AML-193 (cell line): Measurements from ENCODE around the gene SNAPIN.

Experiments
- DNase-seq, 2 experiments: peaks; one replicate each; lab custom pipeline; 2025; lab: John Stamatoyannopoulos, UW

The SNAPIN gene

GRCh38 chr1:153658400-153659174 lies at the start of gene SNAPIN:
Gene SNAPIN, plus strand, starts transcription at chr1:153658703. Its CDS starts 41 bp downstream, at chr1:153658744.
- peak; percentile 78 to 85 for DNase-seq

GRCh38 chr1:153608742-153609584 lies 49.5 kb upstream of the SNAPIN start:
- DNase-seq, result no peak

GRCh38 chr1:153609585-153609907 lies 49.0 kb upstream of the SNAPIN start:
- DNase-seq, result no peak

- no peak for DNase-seq
Observed at GRCh38 chr1:153610334-153610733, 48.2 kb upstream of the SNAPIN start.

- no peak for DNase-seq
Observed at GRCh38 chr1:153610811-153611301, 47.6 kb upstream of the SNAPIN start.

GRCh38 chr1:153611356-153611755 lies 47.1 kb upstream of the SNAPIN start:
- no peak for DNase-seq

GRCh38 chr1:153612111-153612754 lies 46.3 kb upstream of the SNAPIN start:
- DNase-seq, result no peak

GRCh38 chr1:153612755-153613331 lies 45.7 kb upstream of the SNAPIN start, which contains the start of gene S100A16:
Gene S100A16, minus strand, starts transcription at chr1:153613137. Its CDS starts 4,986 bp downstream, at chr1:153608151.
- no peak for DNase-seq

GRCh38 chr1:153613406-153613805 lies 45.1 kb upstream of the SNAPIN start:
- no peak for DNase-seq

GRCh38 chr1:153614189-153614900 lies 44.2 kb upstream of the SNAPIN start:
- DNase-seq, result no peak

GRCh38 chr1:153614906-153615305 lies 43.6 kb upstream of the SNAPIN start:
- no peak for DNase-seq

- DNase-seq, result no peak
Observed at GRCh38 chr1:153615406-153615805, 43.1 kb upstream of the SNAPIN start.

GRCh38 chr1:153616144-153616916 lies 42.2 kb upstream of the SNAPIN start, which contains the start of gene S100A14:
Gene S100A14, minus strand, starts transcription at chr1:153616325. Its CDS starts 467 bp downstream, at chr1:153615858.
- no peak for DNase-seq

GRCh38 chr1:153616917-153617311 lies 41.6 kb upstream of the SNAPIN start:
- no peak for DNase-seq

- peak; percentile 33 to 61 for DNase-seq
Observed at GRCh38 chr1:153617663-153618062, 40.8 kb upstream of the SNAPIN start.

- DNase-seq, result no peak
Observed at GRCh38 chr1:153619171-153619570, 39.3 kb upstream of the SNAPIN start.

GRCh38 chr1:153623101-153623500 lies 35.4 kb upstream of the SNAPIN start:
- DNase-seq, result no peak

- no peak for DNase-seq
Observed at GRCh38 chr1:153624965-153625611, 33.4 kb upstream of the SNAPIN start.

GRCh38 chr1:153626477-153626903 lies 32.0 kb upstream of the SNAPIN start:
- no peak for DNase-seq
